NCI-H524 (cell line): ENCODE measurements around the gene ESRRG.
A peak's percentile ranks its signal among the peaks of the same experiment; 100 is the strongest.
"Not testable (repeated sequence)": the region's sequence is repeated elsewhere in the genome, so short reads cannot be mapped to it uniquely, and the experiment has no call there.

Experiments used
- DNase-seq, 2 experiments: peaks; one replicate each; lab custom pipeline; 2025; lab: John Stamatoyannopoulos, UW

ESRRG gene

GRCh38 chr1:216704065-216704464 lies 19.2 kb downstream of the ESRRG start:
- not testable (repeated sequence) for DNase-seq

GRCh38 chr1:216702170-216702569 lies 21.1 kb downstream of the ESRRG start:
- no peak for DNase-seq

GRCh38 chr1:216700779-216701178 lies 22.4 kb downstream of the ESRRG start:
- DNase-seq, result peak in 1 of 2 experiments; percentile 12

- DNase-seq, result no peak
Observed at GRCh38 chr1:216691710-216692109, 31.5 kb downstream of the ESRRG start.

- no peak for DNase-seq
Observed at GRCh38 chr1:216690603-216691002, 32.6 kb downstream of the ESRRG start.

GRCh38 chr1:216688127-216688657 lies 35.0 kb downstream of the ESRRG start:
- peak; percentile 82 to 92 for DNase-seq

GRCh38 chr1:216686860-216687766 lies 36.1 kb downstream of the ESRRG start:
- peak; percentile 17 to 71 for DNase-seq

- DNase-seq, result peak; percentile 65 to 81
Observed at GRCh38 chr1:216682752-216683151, 40.5 kb downstream of the ESRRG start.

GRCh38 chr1:216679108-216679507 lies 44.1 kb downstream of the ESRRG start:
- DNase-seq, result no peak

- DNase-seq, result peak; percentile 33 to 87
Observed at GRCh38 chr1:216670118-216670883, 52.9 kb downstream of the ESRRG start.

- no peak for DNase-seq
Observed at GRCh38 chr1:216666441-216666840, 56.8 kb downstream of the ESRRG start.

GRCh38 chr1:216665856-216666255 lies 57.4 kb downstream of the ESRRG start:
- DNase-seq, result no peak

GRCh38 chr1:216665406-216665805 lies 57.8 kb downstream of the ESRRG start:
- DNase-seq, result no peak

- DNase-seq, result no peak
Observed at GRCh38 chr1:216662681-216663080, 60.5 kb downstream of the ESRRG start.

GRCh38 chr1:216660561-216660960 lies 62.7 kb downstream of the ESRRG start:
- no peak for DNase-seq

- DNase-seq, result no peak
Observed at GRCh38 chr1:216653001-216653400, 70.2 kb downstream of the ESRRG start.

- no peak for DNase-seq
Observed at GRCh38 chr1:216651826-216652418, 71.3 kb downstream of the ESRRG start.

- DNase-seq, result no peak
Observed at GRCh38 chr1:216643176-216643575, 80.1 kb downstream of the ESRRG start.

- DNase-seq, result no peak
Observed at GRCh38 chr1:216641669-216642460, 81.4 kb downstream of the ESRRG start.

- no peak for DNase-seq
Observed at GRCh38 chr1:216640100-216640499, 83.1 kb downstream of the ESRRG start.

- DNase-seq, result peak; percentile 31 to 83
Observed at GRCh38 chr1:216632980-216633379, 90.2 kb downstream of the ESRRG start.
